Liver (tissue), 9 donors: ENCODE results near the gene FKBP15. TPM values are rescaled to one million over a fixed set of nuclear protein-coding genes. Genes with fewer than 3 reads are reported as not detected.

Experiments used
- DNase-seq: peaks from one replicate; pipeline ENCODE4 v3.0.0-alpha.2; 2017; ENCODE audit warnings: low spot score
- H3K27ac ChIP-seq, 2 donors: one replicate each; pipeline ENCODE4 v1.7.0; 2013; ENCODE audit warnings: inconsistent platforms in 2 of 2, low read length in 2 of 2, control low read depth in 1 of 2, low read depth in 1 of 2, mild to moderate bottlenecking in 1 of 2
- H3K27me3 ChIP-seq, 4 donors: one replicate each; pipeline versions ENCODE4 v1.6.1 to v1.7.0; 2013; ENCODE audit warnings: low read length in 3 of 4, inconsistent platforms in 1 of 4, mild to moderate bottlenecking in 1 of 4, moderate library complexity in 1 of 4; ENCODE audit not compliant: control insufficient read depth in 4 of 4, insufficient read depth in 4 of 4
- H3K36me3 ChIP-seq, 4 donors: one replicate each; pipeline versions ENCODE4 v1.6.1 to v1.7.0; 2013; ENCODE audit warnings: low read length in 3 of 4, mild to moderate bottlenecking in 3 of 4, low read depth in 1 of 4, moderate library complexity in 1 of 4; ENCODE audit not compliant: control insufficient read depth in 4 of 4, insufficient read depth in 3 of 4
- H3K4me1 ChIP-seq, 4 donors: one replicate each; pipeline versions ENCODE4 v1.6.1 to v1.7.0; 2013; ENCODE audit warnings: low read length in 3 of 4, mild to moderate bottlenecking in 3 of 4, moderate library complexity in 1 of 4; ENCODE audit not compliant: control insufficient read depth in 4 of 4, insufficient read depth in 4 of 4
- H3K4me3 ChIP-seq, 3 donors: one replicate each; pipeline versions ENCODE4 v1.6.1 to v1.7.0; 2013; ENCODE audit warnings: low read length in 3 of 3, control low read depth in 1 of 3, low read depth in 1 of 3, mild to moderate bottlenecking in 1 of 3
- H3K9ac ChIP-seq, 2 donors: one replicate each; pipeline ENCODE4 v1.7.0; 2013; ENCODE audit warnings: low read length in 2 of 2, mild to moderate bottlenecking in 2 of 2, moderate library complexity in 2 of 2, control low read depth in 1 of 2, low read depth in 1 of 2
- H3K9me3 ChIP-seq, 4 donors: one replicate each; pipeline versions ENCODE4 v1.6.1 to v1.7.0; 2013; ENCODE audit warnings: low read length in 3 of 4; ENCODE audit not compliant: control insufficient read depth in 4 of 4
- ATF3 ChIP-seq: IDR thresholded peaks from 2 replicates; pipeline ENCODE4 v1.6.1; 2016; ENCODE audit warnings: antibody characterized with exemption
- EGR1 ChIP-seq, 2 donors: IDR thresholded peaks; 2 replicates each; pipeline ENCODE4 v1.6.1; 2016 to 2018; ENCODE audit warnings: antibody characterized with exemption in 2 of 2, low read depth in 2 of 2
- FOXA1 ChIP-seq: IDR thresholded peaks from 2 replicates; pipeline ENCODE4 v1.6.1; 2016; ENCODE audit warnings: antibody characterized with exemption
- FOXA2 ChIP-seq: IDR thresholded peaks from 2 replicates; pipeline ENCODE4 v1.6.1; 2016; ENCODE audit warnings: antibody characterized with exemption
- GABPA ChIP-seq, 2 donors: IDR thresholded peaks in 1 of 2; conservative IDR thresholded peaks in 1 of 2; 2 replicates each; pipeline ENCODE4 v1.6.1; 2016; ENCODE audit warnings: antibody characterized with exemption in 2 of 2, mild to moderate bottlenecking in 1 of 2, moderate library complexity in 1 of 2
- HNF4A ChIP-seq, 2 donors: conservative IDR thresholded peaks; 2 replicates each; pipeline ENCODE4 v1.6.1; 2016; ENCODE audit warnings: antibody characterized with exemption in 2 of 2, mild to moderate bottlenecking in 2 of 2
- HNF4G ChIP-seq: IDR thresholded peaks from 2 replicates; pipeline ENCODE4 v1.6.1; 2016; ENCODE audit warnings: antibody characterized with exemption
- JUND ChIP-seq, 2 donors: IDR thresholded peaks; 2 replicates each; pipeline ENCODE4 v1.6.1; 2016; ENCODE audit warnings: antibody characterized with exemption in 2 of 2
- MAX ChIP-seq: IDR thresholded peaks from 2 replicates; pipeline ENCODE4 v1.6.1; 2016; ENCODE audit warnings: antibody characterized with exemption
- RAD21 ChIP-seq, 2 donors: IDR thresholded peaks; 2 replicates each; pipeline ENCODE4 v1.6.1; 2016; ENCODE audit warnings: antibody characterized with exemption in 2 of 2, mild to moderate bottlenecking in 2 of 2
- REST ChIP-seq: IDR thresholded peaks from 2 replicates; pipeline ENCODE4 v1.6.1; 2016; ENCODE audit warnings: antibody characterized with exemption, mild to moderate bottlenecking
- RXRA ChIP-seq, 2 donors: IDR thresholded peaks; 2 replicates each; pipeline ENCODE4 v1.6.1; 2017 to 2018; ENCODE audit warnings: antibody characterized with exemption in 2 of 2, mild to moderate bottlenecking in 1 of 2
- SP1 ChIP-seq: IDR thresholded peaks from 2 replicates; pipeline ENCODE4 v1.6.1; 2018; ENCODE audit warnings: antibody characterized with exemption, mild to moderate bottlenecking
- TAF1 ChIP-seq: conservative IDR thresholded peaks from 2 replicates; pipeline ENCODE4 v1.6.1; 2016; ENCODE audit warnings: antibody characterized with exemption, mild to moderate bottlenecking
- ZBTB33 ChIP-seq: IDR thresholded peaks from 2 replicates; pipeline ENCODE4 v1.6.1; 2016; ENCODE audit warnings: antibody characterized with exemption
- WGBS: extraction: QIAGEN DNeasy Blood & Tissue Kit; methylation state at CpG from one replicate; pipeline ENCODE4 v1.1.7; 2013; 5-methylcytosine and 5-hydroxymethylcytosine counted together
- polyA plus RNA-seq, 2 donors: library from polyadenylated mRNA; stranded (reverse) in 1 of 2; unstranded in 1 of 2; fragments of 200-250 nt in 1 of 2; fragments of >200 nt in 1 of 2; fragmentation: Nextera tagmentation in 1 of 2; extraction: Ambion mirVana in 1 of 2; gene quantifications; one replicate each; pipeline versions ENCODE4 v1.2.1 to v1.2.3, GENCODE V29; 2013 to 2015
- total RNA-seq, 2 donors: library from RNA; depleted of rRNA; stranded (reverse); fragments of >200 nt; gene quantifications; one replicate each; pipeline ENCODE4 v1.2.3, GENCODE V29; 2014
- donor health status: healthy.
- donor health status: healthy.
- donor health status: healthy.
- donor health status: healthy.
- donor health status: healthy.

FKBP15 gene
- total and polyA plus RNA-seq, 4 donors = 6.2 to 18.2 (median 12.9) TPM

GRCh38 chr9:113255438-113255837 lies 34.4 kb upstream of the FKBP15 start:
- WGBS = 91% methylated on average over 6 of the region's 6 CpGs
- Histone ChIP-seq H3K4me1 (peaks cover 0 to 23% (median 15%) of the 10 kb centered on the region in 4 donors), H3K9me3 (no peaks in the 10 kb centered on the region), H3K9ac (no peak overlapping the region), H3K27ac (no peak overlapping the region), H3K27me3 (no peaks in the 10 kb centered on the region), H3K36me3 (peaks cover 2 to 21% (median 14%) of the 10 kb centered on the region in 4 donors), H3K4me3 (no peak overlapping the region)
- DNase-seq = no peak
- TF ChIP-seq ATF3 (no peak), REST (no peak), EGR1 (IDR thresholded peaks at IDR 0.05; ENCODE audit: low read depth in 2 of 2) (no peak), RXRA (IDR thresholded peaks at IDR 0.05) (no peak)

- H3K27me3 ChIP-seq = no peaks in the 10 kb centered on the region
- no peaks in the 10 kb centered on the region for H3K9me3 ChIP-seq
- TF ChIP-seq REST (no peak), TAF1 (no peak), GABPA (IDR thresholded peaks at IDR 0.05 in 1 of 2, conservative IDR thresholded peaks at IDR 0.05 in 1 of 2) (no peak), HNF4G (no peak), ATF3 (no peak), HNF4A (conservative IDR thresholded peaks at IDR 0.05) (no peak), JUND (IDR thresholded peaks at IDR 0.05) (no peak), RAD21 (IDR thresholded peaks at IDR 0.05) (no peak), SP1 (no peak), MAX (no peak), FOXA2 (no peak), ZBTB33 (no peak), EGR1 (IDR thresholded peaks at IDR 0.05; ENCODE audit: low read depth in 2 of 2) (no peak), FOXA1 (no peak)
- H3K4me1 ChIP-seq = peaks cover 0 to 23% (median 15%) of the 10 kb centered on the region in 4 donors
- no peak overlapping the region for H3K4me3 ChIP-seq
- DNase-seq = no peak
- WGBS = 94% methylated on average over 1 of the region's 1 CpG
- peaks cover 2 to 18% (median 9%) of the 10 kb centered on the region in 4 donors for H3K36me3 ChIP-seq
- H3K27ac ChIP-seq = no peak overlapping the region
- H3K9ac ChIP-seq = no peak overlapping the region
Measured at GRCh38 chr9:113254991-113255390, 33.9 kb upstream of the FKBP15 start.
